Dermis microvascular lymphatic vessel endothelial cell (primary cell): Measurements from ENCODE around the gene LPIN1. TPM values are rescaled to one million over a fixed set of nuclear protein-coding genes. Genes with fewer than 3 reads are reported as not detected.
A peak's percentile ranks its signal among the peaks of the same experiment; 100 is the strongest.

Experiments used
- DNase-seq, 2 donors: peaks; one replicate each; pipeline versions ENCODE4 v3.0.0 to v3.0.0-alpha.2; 2010; ENCODE audit warnings: low read depth in 2 of 2
- total RNA-seq: library from RNA; depleted of rRNA; stranded (reverse); fragments of >200 nt; gene quantifications from 2 replicates; pipeline ENCODE4 v1.2.1, GENCODE V29; 2014

The LPIN1 gene, protein sequence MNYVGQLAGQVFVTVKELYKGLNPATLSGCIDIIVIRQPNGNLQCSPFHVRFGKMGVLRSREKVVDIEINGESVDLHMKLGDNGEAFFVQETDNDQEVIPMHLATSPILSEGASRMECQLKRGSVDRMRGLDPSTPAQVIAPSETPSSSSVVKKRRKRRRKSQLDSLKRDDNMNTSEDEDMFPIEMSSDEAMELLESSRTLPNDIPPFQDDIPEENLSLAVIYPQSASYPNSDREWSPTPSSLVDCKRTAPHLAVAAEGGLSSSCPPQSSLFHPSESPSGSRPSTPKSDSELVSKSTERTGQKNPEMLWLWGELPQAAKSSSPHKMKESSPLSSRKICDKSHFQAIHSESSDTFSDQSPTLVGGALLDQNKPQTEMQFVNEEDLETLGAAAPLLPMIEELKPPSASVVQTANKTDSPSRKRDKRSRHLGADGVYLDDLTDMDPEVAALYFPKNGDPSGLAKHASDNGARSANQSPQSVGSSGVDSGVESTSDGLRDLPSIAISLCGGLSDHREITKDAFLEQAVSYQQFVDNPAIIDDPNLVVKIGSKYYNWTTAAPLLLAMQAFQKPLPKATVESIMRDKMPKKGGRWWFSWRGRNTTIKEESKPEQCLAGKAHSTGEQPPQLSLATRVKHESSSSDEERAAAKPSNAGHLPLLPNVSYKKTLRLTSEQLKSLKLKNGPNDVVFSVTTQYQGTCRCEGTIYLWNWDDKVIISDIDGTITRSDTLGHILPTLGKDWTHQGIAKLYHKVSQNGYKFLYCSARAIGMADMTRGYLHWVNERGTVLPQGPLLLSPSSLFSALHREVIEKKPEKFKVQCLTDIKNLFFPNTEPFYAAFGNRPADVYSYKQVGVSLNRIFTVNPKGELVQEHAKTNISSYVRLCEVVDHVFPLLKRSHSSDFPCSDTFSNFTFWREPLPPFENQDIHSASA
- total RNA-seq = 14.1 and 14.7 TPM in 2 replicates

DNA sequence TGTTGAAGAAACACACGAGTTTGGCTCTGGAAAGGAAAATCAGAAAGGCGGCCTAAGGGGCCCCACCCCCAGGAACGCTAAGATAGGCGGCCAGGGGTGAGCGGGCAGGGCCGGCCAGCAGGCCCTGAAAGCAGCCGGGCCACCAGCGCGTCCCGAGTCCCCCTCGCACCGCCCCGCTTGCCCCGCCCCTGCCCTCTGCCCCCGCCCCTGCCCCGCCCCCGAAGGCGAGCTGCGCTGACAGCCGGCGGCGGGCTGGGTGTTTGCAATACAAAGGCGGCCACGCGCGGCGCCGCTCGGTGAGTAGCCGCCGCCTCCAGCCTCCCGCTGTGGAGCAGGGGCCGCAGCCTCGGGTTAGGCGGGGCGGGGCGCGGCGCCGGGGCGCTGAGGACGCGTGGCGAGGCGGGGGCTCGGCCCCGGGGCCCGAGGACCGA lies at the start of gene LPIN1:
LPIN1 (plus strand) TSS at position 257 of the 431 bp plus-strand sequence. CDS start 18,910 bp downstream, outside the sequence.
- peak; percentile 50 to 89 for DNase-seq

DNA sequence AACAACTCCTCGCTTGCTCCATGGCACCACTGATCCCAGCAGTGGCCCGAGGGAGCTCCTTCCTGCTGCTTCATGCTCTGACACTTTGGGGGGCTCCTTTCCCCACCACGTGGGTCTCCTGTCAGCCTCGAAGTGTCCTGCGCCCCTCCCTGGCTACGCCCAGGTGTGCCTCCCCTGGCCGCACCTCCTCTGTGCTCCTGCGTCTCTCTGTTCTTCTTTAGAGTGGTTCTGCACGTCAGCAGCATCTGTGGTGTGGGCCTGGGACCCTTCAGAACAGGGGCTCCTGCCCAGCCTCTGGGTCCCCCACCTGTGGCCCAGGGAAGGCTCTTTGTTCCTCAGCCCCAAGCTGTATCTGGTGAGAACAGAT lies 49.7 kb upstream of the LPIN1 start:
- no peak for DNase-seq

DNA sequence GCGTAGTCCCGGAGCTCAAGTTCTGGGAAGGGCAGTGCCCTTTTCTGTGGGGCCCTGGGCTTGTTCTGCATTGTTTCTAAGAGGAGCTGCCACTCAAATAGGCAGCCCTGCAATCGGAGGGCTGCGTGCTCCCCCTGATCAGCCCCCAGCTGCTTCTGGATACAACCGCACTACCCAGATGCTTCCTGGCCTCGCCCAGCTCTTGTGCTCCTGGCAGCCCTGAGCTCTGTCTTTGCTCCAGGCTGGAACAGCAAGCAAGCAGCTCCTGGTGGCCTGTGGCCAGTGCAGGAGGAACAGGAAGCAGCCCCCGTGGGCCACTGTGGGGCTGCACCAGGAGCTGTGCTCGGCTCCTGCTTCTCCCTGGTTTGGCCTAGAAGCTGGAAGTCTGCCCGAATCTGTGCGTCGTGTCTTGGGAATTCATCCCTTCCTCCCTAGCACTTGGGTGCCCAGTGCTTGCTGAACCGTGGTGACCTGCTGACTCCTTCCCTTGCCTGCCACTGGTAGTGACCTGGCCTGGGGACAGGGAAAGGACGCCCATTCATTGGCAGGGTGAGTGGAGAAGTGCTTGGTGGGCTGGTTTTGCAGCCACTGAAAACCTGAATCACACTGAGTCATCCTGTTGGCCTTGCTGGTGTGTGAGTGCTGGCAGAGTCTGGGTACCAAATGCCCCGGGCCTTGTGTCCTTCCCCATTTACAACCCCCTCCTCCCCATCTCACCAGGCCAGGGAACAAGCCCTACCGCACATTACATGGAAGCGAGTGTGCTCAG lies 49.1 kb upstream of the LPIN1 start:
- DNase-seq = peak in 1 of 2 donors; percentile 59

DNA sequence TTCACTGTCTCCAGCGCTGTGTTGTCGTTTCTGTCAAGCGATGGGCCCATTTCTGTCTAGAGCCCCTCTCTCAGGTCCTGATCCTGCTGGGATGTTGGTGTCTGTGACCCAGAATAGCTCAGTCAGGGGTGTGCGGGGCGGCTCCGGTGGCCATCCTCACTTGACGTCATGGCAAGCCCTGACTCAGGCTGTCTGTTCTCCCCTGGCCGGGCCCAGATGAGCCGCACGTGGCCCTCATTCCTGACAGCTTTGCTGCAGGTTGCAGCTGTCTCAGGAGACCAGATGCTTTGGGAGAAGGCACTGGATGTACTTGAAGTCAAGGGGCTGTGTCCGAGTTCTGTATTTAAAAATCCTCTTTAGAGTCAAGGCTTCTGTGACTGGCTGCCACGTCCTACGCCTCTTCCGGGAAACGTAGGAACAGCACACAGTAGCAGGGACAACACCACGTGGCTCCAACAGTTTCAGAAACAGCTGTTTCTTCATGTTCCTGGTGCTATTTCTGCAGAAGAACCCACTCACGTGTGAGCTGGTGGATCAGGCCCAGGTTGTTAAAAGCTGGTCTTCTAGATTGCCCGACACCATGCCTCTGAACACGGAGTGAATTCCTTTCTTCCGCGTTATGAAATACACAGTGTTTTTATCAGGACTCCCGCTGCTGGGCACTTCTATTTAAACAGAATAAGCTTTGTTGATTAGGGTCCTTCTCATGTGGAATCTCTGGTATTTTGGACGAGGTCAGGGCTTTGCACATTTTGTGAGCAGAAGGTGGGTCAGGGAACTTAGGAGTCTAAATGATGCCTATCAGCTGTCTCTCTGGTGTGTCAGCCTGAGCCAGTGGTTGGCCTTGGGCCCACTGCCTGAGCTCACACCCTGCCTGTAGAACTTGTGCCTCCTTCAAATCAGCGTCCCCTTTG lies 48.2 kb upstream of the LPIN1 start:
- DNase-seq = no peak

DNA sequence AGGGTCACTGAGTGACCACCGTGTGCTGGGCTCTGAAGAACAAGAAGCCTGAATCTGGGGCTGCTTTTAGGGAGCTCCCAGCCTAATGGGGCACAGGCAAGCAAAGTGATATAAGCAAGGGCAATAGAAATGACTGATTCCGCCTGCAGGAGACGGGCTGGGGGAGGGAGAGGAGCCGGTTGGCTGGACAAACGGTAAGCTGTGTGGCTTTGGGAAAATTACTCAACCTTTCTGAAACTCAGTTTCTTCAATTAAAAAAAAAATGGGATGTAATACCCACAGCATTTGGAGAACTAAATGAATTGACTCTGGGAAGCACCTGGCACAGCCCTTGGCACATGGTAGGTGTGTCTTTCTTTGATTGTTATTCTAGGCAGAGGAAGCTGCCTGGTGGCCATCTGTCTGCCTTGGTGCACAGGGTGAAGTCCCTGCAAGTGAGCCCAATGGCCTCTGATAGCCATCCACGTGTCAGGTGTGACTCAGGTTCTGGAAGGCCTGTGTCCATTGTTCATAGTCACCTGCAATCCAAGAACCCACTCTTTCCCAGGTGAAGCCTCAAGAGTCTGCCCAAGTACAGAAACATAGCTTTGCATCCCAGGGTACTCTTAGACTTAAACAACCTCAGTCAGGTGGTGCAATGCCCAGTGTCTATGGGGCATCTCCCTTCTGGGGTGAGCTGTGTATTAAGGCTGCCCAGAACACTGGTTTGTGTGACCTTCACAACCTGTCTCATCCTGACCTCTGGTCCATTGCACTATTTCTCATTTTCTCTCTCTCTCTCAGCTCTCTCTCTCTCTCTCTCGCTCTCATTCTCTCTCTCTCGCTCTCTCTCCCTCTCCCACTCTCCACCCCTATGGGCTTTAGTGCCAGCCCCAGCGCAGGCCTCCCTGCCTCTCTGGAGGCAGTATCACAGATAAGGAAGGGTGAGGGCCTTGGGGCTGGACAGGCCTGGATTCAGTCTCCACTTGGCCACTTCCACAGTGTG lies 46.5 kb upstream of the LPIN1 start:
- DNase-seq = no peak

DNA sequence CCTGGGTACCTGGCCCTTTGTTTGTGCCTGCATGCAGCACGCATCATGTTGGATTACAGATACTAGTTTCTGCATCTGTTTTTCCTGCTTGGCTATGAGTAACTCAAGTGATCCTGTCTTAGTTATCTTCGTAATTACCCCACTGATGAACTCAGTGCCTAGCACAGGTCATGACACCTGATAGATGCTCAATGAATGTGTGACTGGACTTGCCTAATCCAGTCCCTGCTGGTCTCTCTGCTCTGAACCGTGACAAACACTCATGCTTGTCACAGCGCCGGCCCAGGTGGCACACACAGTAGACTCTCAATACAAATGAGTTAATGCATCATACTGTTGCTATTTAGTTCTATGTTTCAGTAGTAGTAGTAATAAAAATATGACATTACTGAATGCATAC lies 45.2 kb upstream of the LPIN1 start:
- DNase-seq = no peak

DNA sequence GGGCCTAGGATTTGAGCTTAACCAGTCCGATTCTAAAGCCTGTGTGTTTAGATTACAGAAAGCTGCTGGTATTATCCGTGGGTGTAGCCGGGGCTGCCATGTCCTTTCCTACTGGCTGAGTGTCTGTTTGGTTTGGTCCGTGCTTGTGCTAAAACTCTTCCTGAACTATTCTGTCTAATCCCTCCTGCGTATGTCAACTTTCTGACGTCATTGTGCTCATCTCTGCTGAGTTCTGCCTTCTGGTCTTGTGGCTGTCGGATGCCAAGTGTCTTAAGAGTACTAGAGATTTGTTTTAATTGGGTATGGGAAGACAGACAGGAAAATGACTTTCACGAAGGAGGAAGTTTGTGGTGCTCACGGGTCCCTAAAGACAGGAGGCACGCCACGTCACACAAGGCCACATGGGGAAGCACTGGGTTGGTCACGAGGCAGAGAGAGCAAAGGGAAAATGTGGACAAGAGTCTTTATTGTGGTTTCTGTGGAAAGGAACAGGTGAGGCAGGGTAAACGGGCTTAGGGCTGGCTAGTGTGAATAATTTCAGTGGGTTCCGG lies 44.6 kb upstream of the LPIN1 start:
- no peak for DNase-seq

DNA sequence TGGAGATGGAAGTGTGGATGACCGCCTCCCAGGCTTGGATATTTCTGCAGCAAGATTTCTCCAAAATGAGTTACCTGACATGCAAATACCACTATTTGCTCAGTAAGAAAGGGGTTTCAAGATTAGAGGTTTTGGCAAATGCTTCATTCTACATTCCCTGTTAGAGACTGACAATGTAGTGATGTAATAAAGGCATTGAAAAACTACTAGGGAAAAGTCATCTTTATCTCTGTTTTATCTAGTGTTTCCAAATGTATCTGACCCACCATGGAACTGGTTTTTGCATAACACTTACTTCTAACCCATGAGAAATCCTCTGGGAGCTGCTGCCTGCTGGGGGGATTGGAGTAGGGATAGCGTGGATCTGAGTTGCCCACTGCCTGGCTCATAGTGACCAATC lies 43.5 kb upstream of the LPIN1 start:
- DNase-seq = no peak

DNA sequence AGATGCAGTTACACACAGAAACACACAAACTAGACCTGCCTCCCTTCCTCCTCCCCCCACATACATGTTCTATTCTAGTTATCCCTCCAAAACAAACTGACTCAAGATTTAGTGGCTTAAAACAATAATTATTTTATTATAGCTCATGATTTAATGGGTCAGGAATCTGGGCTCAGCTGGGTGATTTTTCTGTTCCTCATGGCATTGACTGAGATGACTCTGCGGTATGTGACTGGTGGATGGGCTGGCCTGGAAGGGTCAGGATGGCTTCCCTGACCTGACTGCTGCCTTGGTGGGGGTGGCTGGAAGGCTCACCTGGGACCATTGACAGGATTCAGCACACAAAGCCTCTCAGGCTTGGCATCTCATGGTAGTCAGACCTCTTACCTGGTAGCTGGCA lies 42.7 kb upstream of the LPIN1 start:
- DNase-seq = no peak

DNA sequence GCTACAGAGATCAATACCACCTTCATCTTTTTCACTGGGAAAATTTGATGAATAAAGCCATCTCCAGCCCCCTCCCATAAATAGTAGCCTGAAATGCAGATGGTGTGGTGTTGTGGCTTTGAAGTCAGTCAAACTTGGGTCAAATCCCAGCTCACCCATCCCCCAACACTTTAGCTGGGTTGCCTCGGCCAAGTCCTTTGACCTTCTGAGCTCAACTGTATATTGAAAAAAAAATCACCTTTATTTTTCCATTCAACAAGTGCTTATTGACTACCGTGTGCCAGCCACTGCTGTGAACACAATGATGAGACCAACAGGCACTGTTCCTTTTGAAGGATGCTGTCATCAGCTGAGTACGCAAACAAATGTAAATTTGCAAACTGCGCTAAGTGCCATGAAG lies 41.4 kb upstream of the LPIN1 start:
- DNase-seq = no peak

DNA sequence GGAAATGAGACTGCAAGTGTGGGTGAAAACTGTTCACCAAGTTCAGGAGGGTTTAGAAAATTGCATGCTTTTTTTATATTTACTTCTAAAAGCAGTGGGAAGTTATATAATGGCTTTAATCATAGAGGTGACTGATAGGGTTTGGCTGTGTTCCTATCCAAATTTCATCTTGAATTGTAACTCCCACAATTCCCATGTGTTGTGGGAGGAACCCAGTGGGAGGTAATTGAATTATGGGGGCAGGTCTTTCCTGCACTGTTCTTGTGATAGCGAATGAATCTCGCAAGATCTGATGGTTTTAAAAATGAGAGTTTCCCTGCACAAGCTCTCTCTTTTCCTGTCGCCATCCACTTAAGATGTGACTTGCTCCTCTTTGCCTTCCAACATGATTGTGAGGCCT lies 40.7 kb upstream of the LPIN1 start:
- no peak for DNase-seq

DNA sequence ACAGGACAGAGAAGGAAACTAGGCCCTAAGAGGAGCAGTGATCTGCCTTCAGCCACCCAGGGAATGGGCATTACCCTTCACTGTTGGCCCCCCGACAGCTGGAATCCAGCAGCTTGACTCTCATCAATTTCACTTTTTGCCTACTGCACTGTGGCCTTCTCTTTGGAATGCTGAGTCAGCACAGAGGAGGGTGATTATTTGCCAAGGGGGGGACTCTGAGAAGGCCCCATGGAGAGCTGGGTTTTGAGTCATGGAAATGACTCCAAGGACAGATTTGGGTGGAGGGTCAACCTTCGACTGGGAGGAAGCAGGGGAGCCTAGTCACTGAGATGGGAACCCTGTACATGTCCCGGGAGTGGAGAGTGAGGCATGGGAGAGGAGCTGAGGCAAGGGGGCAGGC lies 38.3 kb upstream of the LPIN1 start:
- no peak for DNase-seq

DNA sequence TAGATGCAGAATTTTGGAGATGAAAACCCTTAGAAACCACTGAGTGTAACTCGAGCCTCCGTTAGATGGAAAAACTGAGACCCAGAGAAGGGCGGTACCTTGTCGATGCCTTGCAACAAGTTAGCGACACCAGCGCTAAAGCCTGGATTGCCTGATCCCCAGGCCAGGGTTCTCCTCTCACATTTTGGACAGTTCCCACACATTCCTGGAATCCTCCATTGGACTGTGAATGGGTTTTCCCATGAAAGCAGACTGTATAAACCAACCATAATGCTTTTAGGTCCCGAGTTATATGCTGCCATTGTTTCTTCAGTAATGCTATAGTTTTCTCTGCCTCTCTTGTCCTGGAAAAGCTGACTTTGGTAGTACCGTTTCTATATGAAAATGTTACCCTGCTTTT lies 37.1 kb upstream of the LPIN1 start:
- no peak for DNase-seq

DNA sequence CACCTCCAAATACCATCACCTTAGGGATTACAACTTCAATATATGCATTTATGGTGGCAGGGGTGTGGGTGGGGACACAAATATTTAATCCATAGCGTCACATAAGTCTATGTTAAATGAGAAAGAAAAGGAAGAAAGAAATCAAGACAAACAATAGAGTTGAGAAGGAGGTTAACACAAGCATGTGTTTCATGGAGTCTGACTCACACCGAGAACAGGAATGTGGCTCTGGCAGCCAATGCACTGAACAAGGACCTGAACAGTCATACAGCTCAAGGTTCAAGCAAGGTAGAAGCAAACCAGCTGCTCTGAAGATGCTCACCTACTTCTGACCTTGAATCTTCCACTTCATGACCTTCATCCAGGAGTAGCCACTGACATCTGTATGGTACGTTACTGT lies 36.2 kb upstream of the LPIN1 start:
- DNase-seq = peak in 1 of 2 donors; percentile 58

DNA sequence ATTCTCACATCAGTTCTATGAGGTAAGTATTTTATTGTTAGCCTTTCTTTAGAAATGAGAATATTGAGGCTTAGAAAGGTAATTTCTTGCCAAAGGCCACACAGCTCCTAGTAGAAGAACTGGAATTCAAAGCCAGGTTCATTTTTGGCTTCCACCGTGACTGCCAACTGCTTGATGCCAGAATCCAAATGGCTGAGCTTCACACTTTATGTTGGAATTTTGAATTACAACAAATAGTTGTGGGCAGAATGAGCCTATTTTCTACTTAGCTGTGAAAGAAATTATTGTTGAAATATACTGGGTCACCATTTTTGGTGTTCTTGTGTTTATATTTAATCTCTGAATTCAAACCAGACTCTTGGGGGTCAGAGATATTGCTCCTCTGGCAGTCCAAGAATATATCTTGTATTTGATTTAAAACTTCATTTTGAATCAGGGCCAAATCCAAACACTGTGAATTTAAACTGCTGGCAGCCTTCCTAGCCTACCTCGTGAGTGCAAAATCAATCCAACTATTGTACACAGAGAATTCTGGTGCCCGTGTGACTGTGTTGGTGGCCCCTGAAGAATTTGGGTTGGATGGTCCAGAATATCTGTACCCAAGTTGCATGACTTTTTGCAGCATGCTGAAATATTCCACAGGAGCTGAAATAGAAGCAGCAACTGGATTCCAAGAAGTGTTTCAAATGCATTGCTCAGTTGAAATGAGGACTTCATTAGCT lies 35.6 kb upstream of the LPIN1 start:
- no peak for DNase-seq

DNA sequence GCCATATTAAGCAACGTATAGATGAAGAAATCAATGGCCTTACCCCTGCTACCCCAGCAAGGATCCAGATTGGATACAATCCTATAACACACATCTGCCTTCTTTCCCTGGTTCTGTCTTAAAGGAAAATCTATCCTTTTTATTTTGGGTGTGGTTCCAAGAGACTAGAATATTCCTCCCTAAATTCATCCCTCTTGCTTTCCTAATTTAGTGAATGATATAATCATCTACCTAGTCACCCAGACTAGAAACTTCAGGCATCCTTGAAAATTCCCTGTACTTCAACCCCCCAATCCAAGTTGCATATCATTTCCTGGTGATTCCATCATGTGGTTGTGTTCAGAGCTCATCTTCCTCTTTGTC lies 35.1 kb upstream of the LPIN1 start:
- DNase-seq = no peak

DNA sequence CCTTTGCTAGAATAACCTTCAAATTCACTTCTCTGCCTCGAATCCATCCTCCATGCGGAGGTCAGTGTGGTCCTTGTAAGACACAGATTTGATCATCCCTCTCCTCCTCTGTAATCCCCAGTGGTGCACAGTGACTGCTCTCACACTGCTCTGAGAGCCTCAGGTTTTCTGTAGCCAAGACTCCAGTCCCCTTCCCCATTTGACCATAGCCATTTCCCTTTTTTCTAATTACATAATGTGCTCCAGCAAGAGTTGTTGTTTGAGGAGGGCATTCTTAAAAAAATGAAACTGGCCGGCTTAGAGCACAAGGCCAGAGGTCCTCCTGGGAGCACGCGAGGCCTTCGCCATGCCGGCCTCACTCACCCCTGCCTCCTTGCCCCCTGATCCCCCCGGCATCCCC lies 34.7 kb upstream of the LPIN1 start:
- DNase-seq = no peak

DNA sequence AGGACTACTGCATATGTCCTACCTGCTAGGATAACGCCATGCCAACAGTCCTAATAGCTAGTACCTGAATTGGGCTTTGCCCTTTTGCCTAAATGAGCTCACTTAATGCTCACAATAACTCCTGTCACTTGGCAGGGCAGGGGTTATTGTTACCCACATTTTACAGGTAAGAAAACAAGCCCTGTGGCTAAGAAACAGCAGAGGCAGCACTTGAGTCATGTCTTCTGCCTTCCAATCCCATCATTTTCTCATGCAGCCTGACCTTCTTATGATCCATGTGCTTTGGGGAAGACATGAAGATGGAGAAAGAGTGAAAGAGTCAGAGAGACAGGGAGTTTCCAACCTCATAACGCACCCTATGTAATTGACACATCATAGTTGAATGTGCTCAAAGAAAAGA lies 33.6 kb upstream of the LPIN1 start:
- DNase-seq = no peak

DNA sequence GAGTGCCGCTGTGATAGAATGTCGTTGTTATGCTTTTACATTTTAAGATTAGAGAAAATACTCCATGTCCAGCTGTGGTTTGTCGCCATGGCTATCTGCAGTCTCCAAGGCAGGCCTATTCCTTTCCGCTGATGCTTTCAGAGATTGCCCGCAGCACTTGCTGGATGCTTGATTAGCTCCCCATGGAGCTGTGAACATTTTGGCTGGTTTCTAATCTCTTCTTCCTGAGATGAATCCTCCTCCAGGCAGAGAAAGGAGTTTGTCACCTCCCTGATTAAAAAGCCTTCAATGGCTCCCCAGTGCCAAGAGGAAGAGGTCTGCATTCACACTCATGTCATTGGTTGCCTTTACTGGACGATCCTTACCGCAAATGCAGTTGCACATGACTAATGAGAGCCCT lies 32.6 kb upstream of the LPIN1 start:
- DNase-seq = no peak
